IPS DF 4.7 (cell line): ENCODE data around the gene PAM.

Source experiments
- DNase-seq: peaks from one replicate; pipeline ENCODE4 v3.0.0-alpha.2; 2013; ENCODE audit warnings: low spot score; ENCODE audit errors: extremely low read depth

Gene PAM

GRCh38 chr5:102933721-102934459 lies 178.8 kb downstream of the PAM start:
- no peak for DNase-seq

GRCh38 chr5:102937894-102938293 lies 182.8 kb downstream of the PAM start:
- DNase-seq, result no peak

GRCh38 chr5:102941111-102941510 lies 186.0 kb downstream of the PAM start:
- no peak for DNase-seq

GRCh38 chr5:102946414-102946813 lies 191.3 kb downstream of the PAM start:
- DNase-seq, result no peak

- DNase-seq, result no peak
These were observed 191.9 kb downstream of the PAM start for GRCh38 chr5:102946971-102947370.

- DNase-seq, result no peak
These were observed 200.4 kb downstream of the PAM start for GRCh38 chr5:102955488-102955887.

GRCh38 chr5:102956599-102956998 lies 201.5 kb downstream of the PAM start:
- no peak for DNase-seq

GRCh38 chr5:102957141-102957540 lies 202.0 kb downstream of the PAM start:
- no peak for DNase-seq

GRCh38 chr5:102958481-102959011 lies 203.4 kb downstream of the PAM start:
- no peak for DNase-seq

- DNase-seq, result no peak
These were observed 203.9 kb downstream of the PAM start for GRCh38 chr5:102959055-102959454.

- DNase-seq, result no peak
These were observed 206.6 kb downstream of the PAM start for GRCh38 chr5:102961671-102962070.

- no peak for DNase-seq
These were observed 210.5 kb downstream of the PAM start for GRCh38 chr5:102965653-102966052.

GRCh38 chr5:102969641-102970040 lies 214.5 kb downstream of the PAM start:
- DNase-seq, result no peak

GRCh38 chr5:102971676-102972293 lies 216.7 kb downstream of the PAM start:
- DNase-seq, result no peak

GRCh38 chr5:102974177-102974576 lies 219.1 kb downstream of the PAM start:
- peak; percentile 3 for DNase-seq

- DNase-seq, result no peak
These were observed 219.9 kb downstream of the PAM start for GRCh38 chr5:102975045-102975444.

- DNase-seq, result no peak
These were observed 220.5 kb downstream of the PAM start for GRCh38 chr5:102975457-102976182.

- no peak for DNase-seq
These were observed 227.0 kb downstream of the PAM start for GRCh38 chr5:102981957-102982635.

- DNase-seq, result no peak
These were observed 231.0 kb downstream of the PAM start for GRCh38 chr5:102986074-102986473.

GRCh38 chr5:102988459-102988858 lies 233.4 kb downstream of the PAM start:
- no peak for DNase-seq

- DNase-seq, result no peak
These were observed 236.7 kb downstream of the PAM start for GRCh38 chr5:102991802-102992201.
